Neural cell (in vitro differentiated cells): ENCODE data around the gene SH3PXD2A. TPM values are rescaled to one million over a fixed set of nuclear protein-coding genes. Genes with fewer than 3 reads are reported as not detected.

Experiments used
- H2AFZ ChIP-seq: fragments of 200-600, 300-800 bp; sonication (generic), shearing (Covaris generic); 2 replicates; pipeline ENCODE4 v1.6.0; 2014; ENCODE audit warnings: low read depth, mild to moderate bottlenecking, antibody characterized with exemption, low read length, moderate library complexity
- H3F3A ChIP-seq: fragments of 200-600 bp; shearing (Covaris generic); 2 replicates; pipeline ENCODE4 v1.6.1; 2016; ENCODE audit warnings: mild to moderate bottlenecking, moderate library complexity, mixed read lengths, antibody characterized with exemption, low read length; ENCODE audit not compliant: insufficient read depth, poor library complexity, severe bottlenecking
- H3K27ac ChIP-seq: fragments of 200-600, 300-800 bp; sonication (generic), shearing (Covaris generic); 2 replicates; pipeline ENCODE4 v1.5.1; 2014; ENCODE audit warnings: mild to moderate bottlenecking, low read length, moderate library complexity
- H3K27me3 ChIP-seq: fragments of 300-800, 200-600 bp; sonication (generic), shearing (Covaris generic); 2 replicates; pipeline ENCODE4 v1.6.0; 2014; ENCODE audit warnings: mild to moderate bottlenecking, low read depth, low read length, moderate library complexity; ENCODE audit not compliant: insufficient read depth
- H3K36me3 ChIP-seq: fragments of 300-800, 200-600 bp; sonication (generic), shearing (Covaris generic); 2 replicates; pipeline ENCODE4 v1.5.1; 2014; ENCODE audit warnings: mild to moderate bottlenecking, antibody characterized with exemption, low read length, moderate library complexity; ENCODE audit not compliant: insufficient read depth
- H3K4me2 ChIP-seq: fragments of 300-800, 200-600 bp; sonication (generic), shearing (Covaris generic); 2 replicates; pipeline ENCODE4 v1.6.0; 2014; ENCODE audit warnings: mild to moderate bottlenecking, low read length
- H3K4me3 ChIP-seq: fragments of 300-800, 200-600 bp; sonication (generic), shearing (Covaris generic); 2 replicates; pipeline ENCODE4 v1.5.1; 2014; ENCODE audit warnings: mild to moderate bottlenecking, low read length, moderate library complexity
- H3K79me2 ChIP-seq: fragments of 200-600 bp; shearing (Covaris generic); replicated peaks from 2 replicates; pipeline ENCODE4 v1.6.0; 2014; ENCODE audit warnings: mild to moderate bottlenecking, low read length, moderate library complexity; ENCODE audit not compliant: insufficient read depth
- H3K9ac ChIP-seq: fragments of 300-800, 200-600 bp; sonication (generic), shearing (Covaris generic); 2 replicates; pipeline ENCODE4 v1.6.1; 2016; ENCODE audit warnings: mild to moderate bottlenecking, low read length, mixed read lengths
- H3K9me2 ChIP-seq: fragments of 200-600 bp; shearing (Covaris generic); 2 replicates; pipeline ENCODE4 v1.6.1; 2016; ENCODE audit warnings: mild to moderate bottlenecking, low read length, mixed read lengths; ENCODE audit not compliant: insufficient read depth
- H3K9me3 ChIP-seq: fragments of 200-600, 300-800 bp; sonication (generic), shearing (Covaris generic); 2 replicates; pipeline ENCODE4 v1.6.1; 2016; ENCODE audit warnings: mild to moderate bottlenecking, mixed run types, low read length, moderate library complexity, mixed read lengths
- H4K20me1 ChIP-seq: fragments of 200-600 bp; shearing (Covaris generic); 2 replicates; pipeline ENCODE4 v1.6.1; 2016; ENCODE audit warnings: mild to moderate bottlenecking, mixed run types; ENCODE audit not compliant: insufficient read depth
- EP300 ChIP-seq: fragments of 450-650 bp; conservative IDR thresholded peaks from 2 replicates; pipeline ENCODE4 v1.6.1; 2014; ENCODE audit warnings: antibody characterized with exemption, mild to moderate bottlenecking, moderate library complexity; ENCODE audit not compliant: poor library complexity, severe bottlenecking
- EZH2 ChIP-seq: fragments of 200-600, 300-800 bp; shearing (Covaris generic), sonication (generic); IDR thresholded peaks from 2 replicates; pipeline ENCODE4 v1.6.1; 2014; ENCODE audit warnings: antibody characterized with exemption, low read length, borderline replicate concordance, mild to moderate bottlenecking; ENCODE audit not compliant: insufficient read depth, poor library complexity, severe bottlenecking
- MXI1 ChIP-seq: fragments of 450-650 bp; conservative IDR thresholded peaks from 2 replicates; pipeline ENCODE4 v1.6.1; 2014; ENCODE audit warnings: antibody characterized with exemption, mild to moderate bottlenecking; ENCODE audit not compliant: poor library complexity, severe bottlenecking
- POLR2AphosphoS5 ChIP-seq: IDR thresholded peaks from 2 replicates; pipeline ENCODE4 v1.6.1; 2012
- RAD21 ChIP-seq: fragments of 450-650 bp; conservative IDR thresholded peaks from 2 replicates; pipeline ENCODE4 v1.6.1; 2014; ENCODE audit warnings: antibody characterized with exemption, mild to moderate bottlenecking, moderate library complexity
- SMC3 ChIP-seq: fragments of 450-650 bp; conservative IDR thresholded peaks from 2 replicates; pipeline ENCODE4 v1.6.1; 2014; ENCODE audit warnings: antibody characterized with exemption, mild to moderate bottlenecking, moderate library complexity; ENCODE audit not compliant: poor library complexity
- TAF1 ChIP-seq: IDR thresholded peaks from 2 replicates; pipeline ENCODE4 v1.6.1; 2012; ENCODE audit warnings: low read depth
- polyA plus RNA-seq: library from polyadenylated mRNA; depleted of rRNA; stranded (reverse); fragments of >200 nt; gene quantifications from 2 replicates; pipeline ENCODE4 v1.2.3, GENCODE V29; 2014
- TF ChIP-seq, protein P1 (sequence below): fragments of 450-650 bp; IDR thresholded peaks from 2 replicates; pipeline ENCODE4 v1.5.1; 2014; ENCODE audit warnings: antibody characterized with exemption, mild to moderate bottlenecking, moderate library complexity; ENCODE audit not compliant: poor library complexity, severe bottlenecking
- TF ChIP-seq, protein P2 (sequence below): IDR thresholded peaks from 2 replicates; pipeline ENCODE4 v1.6.1; 2012; ENCODE audit warnings: borderline replicate concordance

The SH3PXD2A gene
- polyA plus RNA-seq, 1 donor from 2014 or later, result 5.2 TPM

DNA sequence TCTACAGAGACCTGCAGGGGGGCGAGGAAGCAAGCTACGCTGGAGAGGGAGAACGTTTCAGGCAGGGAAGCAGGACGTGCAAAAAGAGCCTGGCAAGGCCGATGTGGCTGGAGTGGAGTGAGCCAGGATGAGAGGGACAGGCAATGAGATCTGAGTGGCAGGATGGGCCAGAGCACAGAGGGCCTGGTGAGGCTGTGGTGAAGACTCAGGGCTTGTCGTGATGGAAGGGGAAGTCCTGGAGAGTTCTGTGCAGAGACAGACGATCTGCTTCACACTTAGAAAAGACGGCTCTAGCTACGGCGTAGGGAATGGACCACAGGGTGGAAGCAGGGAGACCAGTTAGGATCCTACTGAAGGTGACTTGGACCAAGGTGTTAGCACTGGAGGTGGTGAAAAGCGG lies 87.0 kb downstream of the SH3PXD2A start:
- Histone ChIP-seq H3K9me2 (no peaks in the 10 kb centered on the region), H3K4me2 (no peak overlapping the region), H3K79me2 (no peaks in the 10 kb centered on the region), H4K20me1 (no peaks in the 10 kb centered on the region), H3F3A (no peaks in the 10 kb centered on the region), H3K27me3 (no peaks in the 10 kb centered on the region), H3K9me3 (no peaks in the 10 kb centered on the region), H3K36me3 (no peaks in the 10 kb centered on the region), H3K27ac (no peak overlapping the region), H3K4me3 (no peak overlapping the region), H3K9ac (no peak overlapping the region), H2AFZ (no peak overlapping the region)
- TF ChIP-seq EP300 (no peak), RAD21 (no peak), SMC3 (no peak), EZH2 (no peak), TAF1 (no peak)
- TF ChIP-seq, protein P1, sequence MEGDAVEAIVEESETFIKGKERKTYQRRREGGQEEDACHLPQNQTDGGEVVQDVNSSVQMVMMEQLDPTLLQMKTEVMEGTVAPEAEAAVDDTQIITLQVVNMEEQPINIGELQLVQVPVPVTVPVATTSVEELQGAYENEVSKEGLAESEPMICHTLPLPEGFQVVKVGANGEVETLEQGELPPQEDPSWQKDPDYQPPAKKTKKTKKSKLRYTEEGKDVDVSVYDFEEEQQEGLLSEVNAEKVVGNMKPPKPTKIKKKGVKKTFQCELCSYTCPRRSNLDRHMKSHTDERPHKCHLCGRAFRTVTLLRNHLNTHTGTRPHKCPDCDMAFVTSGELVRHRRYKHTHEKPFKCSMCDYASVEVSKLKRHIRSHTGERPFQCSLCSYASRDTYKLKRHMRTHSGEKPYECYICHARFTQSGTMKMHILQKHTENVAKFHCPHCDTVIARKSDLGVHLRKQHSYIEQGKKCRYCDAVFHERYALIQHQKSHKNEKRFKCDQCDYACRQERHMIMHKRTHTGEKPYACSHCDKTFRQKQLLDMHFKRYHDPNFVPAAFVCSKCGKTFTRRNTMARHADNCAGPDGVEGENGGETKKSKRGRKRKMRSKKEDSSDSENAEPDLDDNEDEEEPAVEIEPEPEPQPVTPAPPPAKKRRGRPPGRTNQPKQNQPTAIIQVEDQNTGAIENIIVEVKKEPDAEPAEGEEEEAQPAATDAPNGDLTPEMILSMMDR, result no peak
- TF ChIP-seq, protein P2, sequence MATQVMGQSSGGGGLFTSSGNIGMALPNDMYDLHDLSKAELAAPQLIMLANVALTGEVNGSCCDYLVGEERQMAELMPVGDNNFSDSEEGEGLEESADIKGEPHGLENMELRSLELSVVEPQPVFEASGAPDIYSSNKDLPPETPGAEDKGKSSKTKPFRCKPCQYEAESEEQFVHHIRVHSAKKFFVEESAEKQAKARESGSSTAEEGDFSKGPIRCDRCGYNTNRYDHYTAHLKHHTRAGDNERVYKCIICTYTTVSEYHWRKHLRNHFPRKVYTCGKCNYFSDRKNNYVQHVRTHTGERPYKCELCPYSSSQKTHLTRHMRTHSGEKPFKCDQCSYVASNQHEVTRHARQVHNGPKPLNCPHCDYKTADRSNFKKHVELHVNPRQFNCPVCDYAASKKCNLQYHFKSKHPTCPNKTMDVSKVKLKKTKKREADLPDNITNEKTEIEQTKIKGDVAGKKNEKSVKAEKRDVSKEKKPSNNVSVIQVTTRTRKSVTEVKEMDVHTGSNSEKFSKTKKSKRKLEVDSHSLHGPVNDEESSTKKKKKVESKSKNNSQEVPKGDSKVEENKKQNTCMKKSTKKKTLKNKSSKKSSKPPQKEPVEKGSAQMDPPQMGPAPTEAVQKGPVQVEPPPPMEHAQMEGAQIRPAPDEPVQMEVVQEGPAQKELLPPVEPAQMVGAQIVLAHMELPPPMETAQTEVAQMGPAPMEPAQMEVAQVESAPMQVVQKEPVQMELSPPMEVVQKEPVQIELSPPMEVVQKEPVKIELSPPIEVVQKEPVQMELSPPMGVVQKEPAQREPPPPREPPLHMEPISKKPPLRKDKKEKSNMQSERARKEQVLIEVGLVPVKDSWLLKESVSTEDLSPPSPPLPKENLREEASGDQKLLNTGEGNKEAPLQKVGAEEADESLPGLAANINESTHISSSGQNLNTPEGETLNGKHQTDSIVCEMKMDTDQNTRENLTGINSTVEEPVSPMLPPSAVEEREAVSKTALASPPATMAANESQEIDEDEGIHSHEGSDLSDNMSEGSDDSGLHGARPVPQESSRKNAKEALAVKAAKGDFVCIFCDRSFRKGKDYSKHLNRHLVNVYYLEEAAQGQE, result no peak

DNA sequence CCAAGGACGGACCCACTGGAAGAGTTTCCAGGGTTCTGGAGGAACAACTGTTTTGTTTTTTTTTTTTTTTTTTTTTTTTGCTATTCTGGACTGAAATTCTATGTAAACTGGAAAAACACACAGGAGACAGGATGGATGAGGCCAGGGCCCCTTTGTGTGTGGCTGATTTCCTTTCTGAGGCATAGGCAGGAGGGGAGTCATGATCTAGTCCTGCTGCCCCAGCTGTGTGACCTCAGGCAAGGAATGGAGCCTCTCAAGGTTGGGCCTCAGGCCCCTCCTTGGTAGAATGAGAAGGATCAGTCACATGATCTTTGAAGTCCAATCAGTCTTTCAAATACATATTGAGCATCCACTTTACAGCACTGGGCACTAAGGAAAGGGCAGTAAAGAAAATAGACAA lies 87.6 kb downstream of the SH3PXD2A start:
- H3K9me3 ChIP-seq, result no peaks in the 10 kb centered on the region
- no peak overlapping the region for H3K4me2 ChIP-seq
- TF ChIP-seq, protein P1, result no peak
- no peak for TF ChIP-seq POLR2AphosphoS5
- no peak for TF ChIP-seq RAD21
- TF ChIP-seq EP300, result no peak
- TF ChIP-seq MXI1, result no peak
- no peak for TF ChIP-seq EZH2
- no peak for TF ChIP-seq TAF1
- TF ChIP-seq SMC3, result no peak
- TF ChIP-seq, protein P2, result no peak
- H3K79me2 ChIP-seq, result no peaks in the 10 kb centered on the region
- H2AFZ ChIP-seq, result no peak overlapping the region
- no peaks in the 10 kb centered on the region for H3K27me3 ChIP-seq
- no peaks in the 10 kb centered on the region for H3F3A ChIP-seq
- H3K27ac ChIP-seq, result no peak overlapping the region
- no peak overlapping the region for H3K4me3 ChIP-seq
- H3K9me2 ChIP-seq, result no peaks in the 10 kb centered on the region
- no peaks in the 10 kb centered on the region for H3K36me3 ChIP-seq
- no peaks in the 10 kb centered on the region for H4K20me1 ChIP-seq
- H3K9ac ChIP-seq, result no peak overlapping the region
